ENCODE measurements around the gene DLGAP4.
"Not testable (repeated sequence)": the region's sequence is repeated elsewhere in the genome, so short reads cannot be mapped to it uniquely, and the experiment has no call there.

Gene DLGAP4

DNA sequence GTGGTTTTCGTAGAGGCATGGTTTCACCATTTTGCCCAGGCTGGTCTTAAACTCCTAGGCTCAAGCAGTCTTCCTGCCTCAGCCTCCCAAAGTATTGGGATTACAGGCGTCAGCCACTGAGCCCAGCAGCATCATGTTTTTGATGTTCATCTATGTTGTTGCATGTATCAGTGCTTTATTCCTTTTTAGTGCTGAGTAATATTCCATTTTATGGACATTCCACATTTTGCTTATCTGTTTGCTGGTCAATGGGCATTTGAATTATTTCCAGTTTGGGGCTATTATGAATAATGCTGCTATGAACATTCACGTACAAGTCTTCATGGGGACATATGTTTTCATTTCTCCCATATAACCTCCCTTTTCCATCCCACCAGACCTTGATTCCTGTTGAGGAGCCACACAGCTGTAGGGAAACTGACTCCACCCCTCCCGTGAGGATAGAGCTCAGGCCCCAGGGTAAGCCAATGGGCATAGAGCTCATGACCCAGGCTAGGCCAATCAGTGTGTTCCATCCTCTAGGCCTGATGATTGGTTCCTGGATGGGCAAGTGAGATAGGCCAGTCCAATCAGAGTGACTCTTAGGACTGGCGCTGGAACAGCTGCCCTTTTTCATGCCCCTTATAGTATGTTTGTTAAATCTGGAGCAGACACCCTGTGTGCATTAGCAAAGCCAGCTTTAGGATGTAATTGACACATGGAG lies 49.5 kb downstream of the DLGAP4 start:
- no peak for DNase-seq (ENCODE audit: low read depth in 2 of 2)

DNA sequence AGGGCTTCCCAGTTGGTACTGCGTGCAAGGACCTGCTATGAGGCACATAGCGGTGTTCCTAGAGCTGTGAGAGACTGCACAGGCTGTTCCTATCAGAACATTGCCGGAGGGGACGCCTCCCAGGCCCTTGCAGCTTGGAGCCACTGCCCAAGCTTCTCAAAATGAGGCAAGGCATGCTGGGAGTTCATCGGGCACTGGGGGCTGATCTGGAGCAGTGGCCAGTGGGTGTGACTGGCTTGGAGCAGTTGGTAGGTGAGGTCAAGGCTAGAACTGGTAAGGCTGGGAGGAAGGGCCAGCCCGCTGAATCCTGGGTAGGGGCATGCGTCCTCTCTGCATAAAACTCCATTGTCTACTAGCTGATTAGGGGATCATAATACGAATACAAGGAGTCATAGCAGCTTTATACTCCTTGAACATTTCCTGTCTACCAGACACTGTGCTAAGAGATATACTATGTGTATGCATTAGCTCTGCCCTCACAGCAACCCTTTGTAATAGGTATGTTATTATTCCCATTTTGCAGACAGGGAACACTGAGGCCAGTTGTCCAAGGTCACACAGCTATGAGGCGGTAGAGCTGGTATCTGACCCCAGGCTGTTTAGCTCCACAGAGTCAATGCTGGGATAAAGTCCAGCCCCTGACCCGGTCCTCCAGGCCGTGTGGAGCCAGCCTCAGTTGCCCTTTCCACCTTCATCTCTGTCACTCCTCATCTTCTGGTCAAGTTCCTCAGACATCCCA lies 53.7 kb downstream of the DLGAP4 start:
- DNase-seq (ENCODE audit: low read depth in 2 of 2), result no peak

GRCh38 chr20:36360429-36360828 lies 54.3 kb downstream of the DLGAP4 start:
- DNase-seq (ENCODE audit: low read depth in 2 of 2), result no peak

DNA sequence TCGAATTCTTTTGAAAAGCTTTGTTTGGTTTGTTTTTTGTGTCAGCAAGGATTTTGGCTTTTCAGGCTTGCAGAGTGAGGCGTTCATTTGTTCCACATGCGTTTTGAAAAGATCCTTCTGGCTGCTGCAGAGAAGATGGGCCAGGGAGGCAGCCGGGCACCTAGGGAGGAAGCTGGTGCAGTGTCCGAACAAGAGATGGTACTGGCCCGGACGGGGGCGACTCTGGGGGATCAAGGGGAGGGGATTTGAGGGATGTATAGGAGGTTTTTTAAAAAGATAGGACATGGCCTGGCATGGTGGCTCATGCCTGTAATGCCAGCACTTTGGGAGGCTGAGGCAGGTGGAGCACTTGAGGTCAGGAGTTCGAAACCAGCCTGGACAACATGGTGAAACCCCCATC lies 55.3 kb downstream of the DLGAP4 start:
- DNase-seq (ENCODE audit: low read depth in 2 of 2), result no peak

DNA sequence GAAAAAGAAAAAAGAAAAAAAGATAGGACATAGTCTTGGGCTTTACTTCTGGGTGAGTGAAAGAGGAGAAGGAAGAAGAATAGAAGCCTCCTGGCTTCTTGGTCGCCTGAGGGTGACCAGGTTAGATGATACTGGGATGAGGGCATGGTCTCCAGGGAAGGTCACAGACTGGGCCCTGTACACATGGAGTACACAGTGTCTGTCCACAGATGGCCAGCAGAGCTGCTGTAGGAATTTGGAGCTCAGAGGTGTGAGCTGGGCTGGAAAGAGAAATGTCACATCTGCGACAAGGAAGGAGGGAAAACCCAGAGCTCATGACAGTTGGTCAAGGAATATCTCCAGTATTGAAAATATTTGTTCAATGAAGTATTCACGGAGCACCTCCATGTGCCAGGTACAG lies 56.1 kb downstream of the DLGAP4 start:
- DNase-seq (ENCODE audit: low read depth in 2 of 2), result no peak

- no peak for DNase-seq (ENCODE audit: low read depth in 2 of 2)
Measured at GRCh38 chr20:36362978-36363713, 57.0 kb downstream of the DLGAP4 start.

DNA sequence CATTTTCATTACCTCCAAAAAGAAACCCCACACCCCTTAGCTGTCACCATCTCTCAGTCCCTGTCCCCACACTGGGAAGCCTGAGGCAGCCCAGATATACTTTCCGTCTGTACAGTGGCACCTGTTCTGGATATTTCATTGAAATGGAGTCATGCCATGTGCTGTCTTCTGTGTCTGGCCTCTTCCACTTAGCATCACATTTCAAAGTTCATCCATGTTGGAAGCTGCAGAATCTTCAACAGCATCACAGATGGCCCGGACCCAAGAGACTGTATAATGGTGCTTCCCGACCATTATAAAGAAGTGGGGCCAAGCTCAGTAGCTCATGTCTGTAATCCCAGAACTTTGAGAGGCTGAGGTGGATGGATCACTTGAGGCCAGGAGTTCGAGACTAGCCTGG lies 58.4 kb downstream of the DLGAP4 start:
- no peak for DNase-seq (ENCODE audit: low read depth in 2 of 2)

DNA sequence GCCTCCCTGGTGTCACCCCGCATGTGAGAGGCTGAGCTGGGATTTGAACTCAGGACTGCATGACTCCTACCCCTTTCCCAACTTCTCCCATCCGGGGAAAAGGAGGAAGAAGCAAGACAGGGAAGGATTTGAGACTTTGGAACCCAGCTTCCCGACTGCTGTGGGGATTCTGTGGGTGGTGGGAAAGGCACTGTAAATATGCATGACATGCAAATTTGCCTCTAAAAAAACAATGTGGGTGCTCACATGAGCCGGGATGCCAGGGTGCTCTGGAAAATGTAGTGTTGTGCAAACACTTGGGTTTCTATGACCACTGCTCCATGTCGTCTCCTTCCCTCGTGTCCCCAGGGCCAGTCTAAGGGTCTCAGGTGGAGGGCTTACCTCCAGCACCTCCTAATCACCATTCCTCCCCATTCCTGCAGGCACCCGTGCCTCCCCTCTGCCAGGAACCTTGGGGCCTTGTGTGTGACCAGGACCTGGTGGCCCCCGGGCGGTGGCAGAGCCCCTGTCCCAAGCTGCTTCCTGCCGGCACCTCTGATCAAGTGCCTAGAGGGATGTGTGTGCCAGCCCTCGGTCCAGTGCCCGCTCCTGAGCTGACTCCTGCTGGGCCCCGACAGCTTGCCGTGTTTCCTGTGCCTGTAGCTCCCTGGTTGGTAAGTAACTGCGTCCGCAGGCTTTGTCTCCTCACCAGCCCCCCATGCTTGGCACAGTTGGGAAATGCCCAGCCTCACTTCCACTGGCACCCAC lies 60.7 kb downstream of the DLGAP4 start:
- no peak for DNase-seq (ENCODE audit: low read depth in 2 of 2)

GRCh38 chr20:36367370-36367745 lies 61.2 kb downstream of the DLGAP4 start:
- no peak for DNase-seq (ENCODE audit: low read depth in 2 of 2)

DNA sequence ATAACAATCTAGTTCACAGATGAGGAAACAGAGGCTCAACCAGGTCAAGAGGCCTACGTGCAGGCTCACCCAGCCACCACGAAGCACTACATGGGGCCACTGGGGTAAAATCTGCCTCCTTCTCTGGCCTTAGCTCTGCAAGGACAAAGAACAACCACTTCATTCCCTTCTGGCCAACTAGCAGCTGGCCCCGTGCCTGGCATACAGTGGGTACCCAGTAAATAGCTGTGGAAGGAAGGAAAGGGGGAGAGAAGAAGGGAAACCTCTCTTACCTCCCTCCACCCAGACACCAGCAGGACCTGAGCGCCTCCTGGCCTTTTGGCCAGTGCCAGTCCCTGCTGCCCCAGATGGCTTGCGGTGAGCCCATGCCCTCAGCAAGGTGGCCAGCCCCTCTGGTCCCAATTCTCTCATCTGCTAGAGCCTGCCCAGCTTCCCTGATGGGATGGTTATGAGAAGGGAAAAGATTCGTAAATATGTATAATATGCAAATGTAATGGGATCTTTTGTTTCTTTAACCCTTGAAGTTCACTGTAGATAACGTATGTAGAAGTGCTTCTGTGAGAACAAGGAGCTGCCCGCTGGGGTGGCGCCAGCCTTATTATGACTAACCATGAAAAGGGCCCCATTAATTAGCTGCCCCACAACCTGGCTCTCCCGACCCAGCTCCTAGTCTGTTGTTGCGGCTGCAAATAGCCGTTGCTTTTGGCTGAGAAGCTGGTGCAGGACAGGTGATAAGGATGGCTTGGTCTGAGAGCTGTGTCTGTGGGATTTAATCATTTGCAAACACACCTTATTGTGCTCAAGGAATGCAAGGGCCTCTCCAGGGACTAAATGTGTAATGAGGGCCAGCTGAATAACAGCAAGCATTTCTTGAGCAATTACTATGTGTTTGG lies 62.0 kb downstream of the DLGAP4 start:
- DNase-seq (ENCODE audit: low read depth in 2 of 2), result no peak

DNA sequence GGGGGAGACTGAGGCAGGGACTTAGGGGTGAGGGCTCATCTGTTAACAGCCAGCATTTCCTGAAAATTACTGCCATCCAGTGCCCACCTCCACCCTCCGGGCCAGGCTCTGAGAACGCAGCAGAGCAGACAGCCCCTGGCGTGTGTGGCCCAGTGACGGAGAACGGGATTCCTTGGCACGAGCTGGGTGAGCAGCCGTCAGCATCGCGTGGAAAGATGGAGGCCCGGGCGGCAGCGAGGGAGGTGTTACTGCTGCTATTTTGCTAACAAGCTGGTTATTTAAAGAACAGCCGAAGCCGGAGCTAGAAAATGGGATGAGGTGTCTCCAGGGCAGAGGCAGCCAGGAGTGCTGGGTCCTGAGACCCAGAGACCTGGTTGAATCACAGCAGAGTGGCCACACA lies 62.7 kb downstream of the DLGAP4 start:
- DNase-seq (ENCODE audit: low read depth in 2 of 2), result no peak

- DNase-seq (ENCODE audit: low read depth in 2 of 2), result no peak
Measured at GRCh38 chr20:36369739-36370138, 63.6 kb downstream of the DLGAP4 start.

DNA sequence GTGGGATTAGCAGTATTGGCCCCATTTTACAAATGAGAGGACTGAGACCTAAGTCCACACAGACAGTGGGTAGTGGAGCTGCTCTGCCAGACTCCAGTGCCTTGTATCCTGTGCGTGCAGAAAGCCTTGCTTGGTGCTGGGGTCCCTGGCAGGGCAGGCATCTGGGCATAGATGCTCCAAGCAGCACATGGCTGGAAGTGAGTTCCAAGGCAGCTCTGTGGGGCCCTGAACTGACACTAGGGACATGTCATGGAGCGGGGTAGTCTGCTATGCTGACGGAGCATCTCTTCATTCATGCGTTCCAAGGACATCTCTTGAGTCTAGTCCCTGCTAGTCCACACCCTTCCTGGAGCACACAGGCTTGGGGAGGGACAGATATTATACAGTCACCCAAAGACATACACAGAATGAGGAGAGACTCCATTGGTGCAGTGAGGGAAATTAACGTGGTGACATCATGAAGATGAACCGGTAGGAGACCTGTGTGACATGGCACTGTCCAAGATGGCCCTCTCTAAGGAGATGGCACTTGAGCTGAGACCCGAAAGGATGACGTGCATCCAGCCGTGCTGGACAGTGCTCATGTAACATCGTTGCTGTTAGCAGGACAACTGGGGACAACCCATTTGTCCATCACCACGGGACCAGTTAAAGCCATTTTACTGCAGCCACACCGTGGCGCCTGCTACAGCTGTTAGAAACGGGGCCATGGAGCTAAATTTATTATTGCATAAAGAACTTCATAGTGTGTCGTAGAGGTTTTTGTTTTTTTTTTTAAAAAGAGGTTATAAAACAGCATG lies 65.1 kb downstream of the DLGAP4 start:
- DNase-seq (ENCODE audit: low read depth in 2 of 2), result no peak

- DNase-seq (ENCODE audit: low read depth in 2 of 2), result no peak
Measured at GRCh38 chr20:36372666-36373065, 66.5 kb downstream of the DLGAP4 start.

DNA sequence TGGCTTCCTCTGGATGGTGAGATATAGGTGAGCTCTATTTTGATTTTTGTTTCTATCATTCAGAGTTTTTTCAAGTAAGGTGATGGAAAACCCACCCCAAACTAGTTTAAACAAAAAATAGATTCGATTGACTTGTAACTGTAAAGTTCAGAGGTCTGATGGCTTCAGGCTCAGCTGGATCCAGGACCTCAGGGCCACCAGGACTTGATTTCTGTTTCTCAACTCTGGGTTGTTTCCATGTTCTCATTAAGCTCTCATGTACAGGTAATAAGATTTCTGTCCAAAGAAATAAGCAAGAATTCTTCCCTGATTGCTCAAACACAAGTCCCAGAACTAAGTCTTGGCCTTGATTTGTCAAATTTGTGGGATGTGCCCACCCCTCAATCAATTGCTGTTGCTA lies 67.0 kb downstream of the DLGAP4 start:
- no peak for DNase-seq (ENCODE audit: low read depth in 2 of 2)

- DNase-seq (ENCODE audit: low read depth in 2 of 2), result no peak
Measured at GRCh38 chr20:36374995-36375394, 68.9 kb downstream of the DLGAP4 start.

- no peak for DNase-seq (ENCODE audit: low read depth in 2 of 2)
Measured at GRCh38 chr20:36377348-36378326, 71.5 kb downstream of the DLGAP4 start.

DNA sequence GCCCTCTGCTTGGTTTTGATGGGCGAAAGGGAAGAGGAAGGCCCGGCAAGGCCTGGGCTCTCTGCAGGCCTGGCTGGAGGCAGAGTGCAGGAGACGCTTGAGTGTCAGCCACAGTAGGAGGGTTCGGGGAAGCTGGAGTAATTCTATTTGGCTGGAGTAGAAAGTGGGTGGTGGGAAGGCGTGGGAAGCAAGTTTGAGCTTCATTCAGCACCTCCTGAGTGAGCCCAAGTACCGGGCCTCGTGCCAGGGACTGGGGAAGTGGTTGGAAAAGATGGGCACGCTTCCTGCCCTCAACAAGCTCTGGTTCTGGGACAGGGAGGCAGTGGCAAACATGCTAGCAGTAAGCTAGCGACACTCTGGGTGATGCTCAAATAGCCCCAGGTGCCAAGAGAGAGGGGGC lies 72.5 kb downstream of the DLGAP4 start:
- DNase-seq (ENCODE audit: low read depth in 2 of 2), result no peak

GRCh38 chr20:36379914-36380313 lies 73.8 kb downstream of the DLGAP4 start:
- not testable (repeated sequence) for DNase-seq (ENCODE audit: low read depth in 2 of 2)

Data from stimulated activated CD8-positive, alpha-beta memory T cell treated with anti-CD3 and anti-CD28 coated beads, Interleukin-15, amount 100 ng/mL, for 4 hours (primary cell).